GM12872 (cell line): Measurements from ENCODE around the gene SH3BP5L.

ENCODE experiments used
- TF ChIP-seq, protein P1 (sequence below): IDR thresholded peaks from 3 replicates; pipeline ENCODE4 v1.5.1; 2011; ENCODE audit warnings: low read depth, mild to moderate bottlenecking, low read length, moderate library complexity; ENCODE audit not compliant: insufficient read depth

SH3BP5L gene

DNA sequence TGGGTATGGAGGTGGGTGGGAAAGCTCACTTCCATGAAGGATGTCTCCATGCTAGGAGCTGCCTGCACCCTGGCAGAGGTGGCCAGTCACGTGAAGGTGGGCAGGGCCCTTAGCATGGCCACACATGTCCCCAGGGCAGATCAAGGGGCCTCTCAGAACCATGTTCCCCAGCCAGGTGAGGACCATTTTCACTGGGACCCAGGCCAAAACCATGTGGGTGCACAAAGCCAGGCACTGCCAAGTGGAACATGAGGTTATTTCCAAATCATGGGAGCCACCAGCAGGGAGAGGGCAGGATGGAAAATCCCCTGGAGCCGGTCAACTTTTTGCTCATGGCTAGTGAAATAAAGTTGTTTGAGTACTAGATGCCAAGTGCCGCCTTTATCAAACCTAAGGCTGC is 23.4 kb upstream of the SH3BP5L start:
- TF ChIP-seq, protein P1, sequence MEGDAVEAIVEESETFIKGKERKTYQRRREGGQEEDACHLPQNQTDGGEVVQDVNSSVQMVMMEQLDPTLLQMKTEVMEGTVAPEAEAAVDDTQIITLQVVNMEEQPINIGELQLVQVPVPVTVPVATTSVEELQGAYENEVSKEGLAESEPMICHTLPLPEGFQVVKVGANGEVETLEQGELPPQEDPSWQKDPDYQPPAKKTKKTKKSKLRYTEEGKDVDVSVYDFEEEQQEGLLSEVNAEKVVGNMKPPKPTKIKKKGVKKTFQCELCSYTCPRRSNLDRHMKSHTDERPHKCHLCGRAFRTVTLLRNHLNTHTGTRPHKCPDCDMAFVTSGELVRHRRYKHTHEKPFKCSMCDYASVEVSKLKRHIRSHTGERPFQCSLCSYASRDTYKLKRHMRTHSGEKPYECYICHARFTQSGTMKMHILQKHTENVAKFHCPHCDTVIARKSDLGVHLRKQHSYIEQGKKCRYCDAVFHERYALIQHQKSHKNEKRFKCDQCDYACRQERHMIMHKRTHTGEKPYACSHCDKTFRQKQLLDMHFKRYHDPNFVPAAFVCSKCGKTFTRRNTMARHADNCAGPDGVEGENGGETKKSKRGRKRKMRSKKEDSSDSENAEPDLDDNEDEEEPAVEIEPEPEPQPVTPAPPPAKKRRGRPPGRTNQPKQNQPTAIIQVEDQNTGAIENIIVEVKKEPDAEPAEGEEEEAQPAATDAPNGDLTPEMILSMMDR = no peak

DNA sequence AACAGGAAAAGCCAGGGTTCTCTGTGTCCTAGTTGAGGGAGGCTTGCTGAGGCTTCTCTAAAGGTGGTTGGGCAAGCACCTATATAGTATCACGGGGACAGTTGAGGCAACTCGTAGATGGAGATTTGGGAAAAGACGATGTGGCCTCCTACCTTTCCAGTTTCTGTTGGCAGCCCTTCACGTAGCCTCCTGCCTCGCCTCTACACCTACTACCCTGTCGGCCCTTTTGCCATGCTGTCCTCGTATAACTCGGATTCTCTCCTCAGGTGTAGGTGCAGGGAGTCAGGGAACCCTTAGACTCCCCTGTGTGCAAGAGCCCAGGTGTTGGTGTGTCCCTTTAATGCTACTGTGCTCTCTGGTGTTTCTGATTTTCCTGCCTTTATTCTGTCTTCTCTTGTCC is 22.9 kb upstream of the SH3BP5L start:
- TF ChIP-seq, protein P1 = no peak

DNA sequence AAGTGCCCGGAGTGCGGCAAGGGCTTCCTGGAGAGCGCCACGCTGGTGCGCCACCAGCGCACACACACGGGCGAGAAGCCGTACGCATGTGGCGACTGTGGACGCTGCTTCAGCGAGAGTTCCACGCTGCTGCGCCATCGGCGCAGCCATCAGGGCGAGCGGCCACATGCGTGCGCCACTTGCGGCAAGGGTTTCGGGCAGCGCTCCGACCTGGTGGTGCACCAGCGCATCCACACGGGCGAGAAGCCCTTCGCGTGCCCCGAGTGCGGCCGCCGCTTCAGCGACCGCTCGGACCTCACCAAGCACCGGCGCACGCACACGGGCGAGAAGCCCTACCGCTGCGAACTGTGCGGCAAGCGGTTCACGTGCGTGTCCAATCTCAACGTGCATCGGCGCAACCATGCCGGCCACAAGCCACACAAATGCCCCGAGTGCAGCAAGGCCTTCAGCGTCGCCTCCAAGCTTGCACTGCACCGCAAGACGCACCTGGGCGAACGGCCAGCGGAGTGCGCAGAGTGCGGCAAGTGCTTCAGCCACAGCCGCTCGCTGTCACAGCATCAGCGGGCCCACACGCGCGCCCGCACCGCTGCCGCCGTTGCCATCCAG is 22.3 kb upstream of the SH3BP5L start:
- TF ChIP-seq, protein P1 = no peak

DNA sequence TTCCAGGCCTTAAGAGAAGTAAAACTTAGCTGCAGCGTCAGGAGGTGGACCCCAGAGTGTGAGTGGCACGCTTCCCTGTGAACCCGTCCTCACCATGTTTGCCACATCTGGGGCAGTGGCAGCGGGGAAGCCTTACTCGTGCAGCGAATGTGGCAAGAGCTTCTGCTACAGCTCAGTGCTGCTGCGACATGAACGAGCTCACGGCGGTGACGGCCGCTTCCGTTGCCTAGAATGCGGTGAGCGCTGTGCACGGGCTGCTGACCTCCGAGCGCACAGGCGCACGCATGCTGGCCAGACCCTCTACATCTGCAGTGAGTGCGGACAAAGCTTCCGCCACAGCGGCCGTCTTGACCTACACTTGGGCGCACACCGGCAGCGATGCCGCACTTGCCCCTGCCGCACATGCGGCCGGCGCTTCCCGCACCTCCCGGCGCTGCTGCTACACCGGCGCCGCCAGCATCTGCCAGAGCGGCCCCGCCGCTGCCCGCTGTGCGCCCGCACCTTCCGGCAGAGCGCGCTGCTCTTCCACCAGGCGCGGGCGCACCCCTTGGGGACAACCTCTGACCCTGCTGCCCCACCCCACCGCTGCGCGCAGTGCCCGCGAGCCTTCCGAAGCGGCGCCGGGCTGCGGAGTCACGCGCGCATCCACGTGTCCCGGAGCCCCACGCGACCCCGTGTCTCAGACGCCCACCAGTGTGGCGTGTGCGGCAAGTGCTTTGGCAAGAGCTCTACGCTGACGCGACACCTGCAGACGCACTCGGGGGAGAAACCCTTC is 21.7 kb upstream of the SH3BP5L start:
- TF ChIP-seq, protein P1 = no peak

DNA sequence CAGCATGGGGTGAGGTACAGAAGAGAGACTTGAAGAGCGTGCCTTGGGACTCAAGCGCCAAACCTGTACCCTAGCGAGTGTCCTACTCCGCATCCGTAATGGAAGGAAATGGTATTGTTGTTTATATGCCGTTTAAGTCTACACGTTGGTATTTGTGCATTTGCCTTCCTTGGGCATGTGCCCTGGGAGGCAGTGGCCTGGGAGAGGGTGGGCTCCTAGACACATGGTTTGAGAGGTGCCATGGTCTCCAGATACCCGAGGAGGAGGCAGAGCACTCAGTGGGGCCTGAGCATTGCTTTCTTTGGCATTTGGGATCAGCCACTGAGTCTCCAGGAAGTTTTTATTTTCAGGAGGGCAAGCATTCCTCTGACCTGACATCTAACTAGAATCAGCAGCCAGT is 18.8 kb upstream of the SH3BP5L start:
- TF ChIP-seq, protein P1 = no peak

DNA sequence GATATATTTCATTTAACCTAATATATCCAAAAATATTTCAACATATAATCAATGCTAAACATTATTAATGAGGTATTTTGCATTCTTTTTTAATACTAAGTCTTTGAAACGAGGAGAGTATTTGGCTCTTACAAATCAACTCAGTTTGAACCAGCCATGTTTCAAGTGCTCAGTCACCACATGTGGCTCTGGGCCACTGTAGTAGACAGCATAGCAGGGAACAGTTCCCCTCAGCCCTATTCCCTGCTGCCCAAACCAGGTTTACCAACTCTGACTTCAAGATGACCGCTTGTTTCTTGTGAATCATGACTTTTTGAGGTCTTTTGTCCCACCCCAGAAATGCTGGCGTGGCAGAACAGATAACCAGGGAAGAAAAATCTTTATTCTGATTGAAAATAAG is 18.0 kb upstream of the SH3BP5L start:
- TF ChIP-seq, protein P1 = no peak

DNA sequence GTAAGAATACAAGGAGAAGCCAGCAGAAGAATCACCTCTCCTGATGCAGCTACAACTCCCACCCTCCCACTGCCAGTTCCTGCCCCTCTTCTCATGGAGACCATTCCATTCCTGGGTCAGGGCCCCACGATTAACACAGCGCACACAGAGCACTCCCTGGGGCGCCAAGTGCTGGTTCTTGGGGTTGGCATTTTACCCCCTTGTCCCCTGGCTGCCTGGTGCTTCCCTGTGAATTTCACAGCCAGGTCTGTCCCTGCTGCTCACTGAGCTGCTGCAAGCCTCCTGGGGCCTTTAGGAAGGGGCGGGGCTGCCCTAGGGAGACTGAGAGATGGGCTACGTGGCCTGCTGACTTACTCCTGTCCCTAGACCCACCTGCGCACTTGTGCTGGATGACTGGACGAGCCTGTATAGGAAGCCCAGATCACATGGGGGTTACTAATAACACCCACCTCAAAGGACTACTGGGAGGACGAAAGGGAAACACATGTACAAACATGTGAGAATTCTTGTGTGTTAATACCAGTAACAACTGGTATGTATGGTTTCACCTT is 17.1 kb upstream of the SH3BP5L start:
- TF ChIP-seq, protein P1 = no peak
